T-helper 2 cell treated with Interferon-gamma antibody and Interleukin-4, amounts not matched to agents 5 μg/mL and 100 μg/mL, for 36 hours (primary cell): ENCODE results near the gene LRIG2.
"Not testable (repeated sequence)": the region's sequence is repeated elsewhere in the genome, so short reads cannot be mapped to it uniquely, and the experiment has no call there.

Experiments
- DNase-seq: peaks from one replicate; pipeline ENCODE4 v3.0.0; 2021; ENCODE audit warnings: low spot score
- H3K27ac Mint-ChIP-seq: one replicate; pipeline ENCODE4 v1.8.0; 2021; ENCODE audit warnings: mild to moderate bottlenecking, mixed read lengths
- H3K27me3 Mint-ChIP-seq: one replicate; pipeline ENCODE4 v1.8.0; 2021; ENCODE audit warnings: low read depth, mixed read lengths
- H3K36me3 Mint-ChIP-seq: one replicate; pipeline ENCODE4 v1.8.0; 2021; ENCODE audit warnings: low read depth, mixed read lengths
- H3K4me1 Mint-ChIP-seq: one replicate; pipeline ENCODE4 v1.8.0; 2021; ENCODE audit warnings: low read depth, mixed read lengths
- H3K4me3 Mint-ChIP-seq: one replicate; pipeline ENCODE4 v1.8.0; 2022; ENCODE audit warnings: mild to moderate bottlenecking, moderate library complexity, mixed read lengths
- H3K9me3 Mint-ChIP-seq: one replicate; pipeline ENCODE4 v1.8.0; 2021; ENCODE audit warnings: mixed read lengths

Gene LRIG2

GRCh38 chr1:113046569-113046968, 26.4 kb upstream of the LRIG2 start:
- Mint-ChIP-seq H3K4me1 (peaks cover 45% of the 10 kb centered on the region), H3K9me3 (no peaks in the 10 kb centered on the region), H3K27ac (peak overlapping the region; percentile 66), H3K4me3 (peak overlapping the region; percentile 32), H3K27me3 (no peaks in the 10 kb centered on the region), H3K36me3 (peaks cover 2% of the 10 kb centered on the region)
- peak; percentile 10 for DNase-seq

GRCh38 chr1:113048064-113048463, 24.9 kb upstream of the LRIG2 start:
- Mint-ChIP-seq H3K4me3 (no peak overlapping the region), H3K27ac (no peak overlapping the region), H3K4me1 (peaks cover 35% of the 10 kb centered on the region), H3K27me3 (no peaks in the 10 kb centered on the region), H3K36me3 (peaks cover 2% of the 10 kb centered on the region), H3K9me3 (no peaks in the 10 kb centered on the region)
- no peak for DNase-seq

- no peaks in the 10 kb centered on the region for H3K9me3 Mint-ChIP-seq
- H3K27me3 Mint-ChIP-seq = no peaks in the 10 kb centered on the region
- peaks cover 29% of the 10 kb centered on the region for H3K4me1 Mint-ChIP-seq
- H3K27ac Mint-ChIP-seq = peak overlapping the region; percentile 60
- H3K4me3 Mint-ChIP-seq = no peak overlapping the region
- peaks cover 2% of the 10 kb centered on the region for H3K36me3 Mint-ChIP-seq
- no peak for DNase-seq
These were observed 19.5 kb upstream of the LRIG2 start for GRCh38 chr1:113053344-113054126.

- Mint-ChIP-seq H3K4me1 (peaks cover 23% of the 10 kb centered on the region), H3K27me3 (no peaks in the 10 kb centered on the region), H3K9me3 (no peaks in the 10 kb centered on the region), H3K36me3 (no peaks in the 10 kb centered on the region), H3K4me3 (no peak overlapping the region), H3K27ac (no peak overlapping the region)
- no peak for DNase-seq
These were observed 17.4 kb upstream of the LRIG2 start for GRCh38 chr1:113055570-113055969.

- Mint-ChIP-seq H3K27me3 (no peaks in the 10 kb centered on the region), H3K4me1 (peaks cover 20% of the 10 kb centered on the region), H3K36me3 (no peaks in the 10 kb centered on the region), H3K4me3 (no peak overlapping the region), H3K27ac (no peak overlapping the region), H3K9me3 (no peaks in the 10 kb centered on the region)
- DNase-seq = no peak
These were observed 16.0 kb upstream of the LRIG2 start for GRCh38 chr1:113057006-113057405.

- H3K4me1 Mint-ChIP-seq = peaks cover 14% of the 10 kb centered on the region
- H3K27me3 Mint-ChIP-seq = no peaks in the 10 kb centered on the region
- no peak overlapping the region for H3K27ac Mint-ChIP-seq
- H3K9me3 Mint-ChIP-seq = no peaks in the 10 kb centered on the region
- no peak overlapping the region for H3K4me3 Mint-ChIP-seq
- no peak for DNase-seq
- H3K36me3 Mint-ChIP-seq = no peaks in the 10 kb centered on the region
These were observed 13.9 kb upstream of the LRIG2 start for GRCh38 chr1:113058941-113059706.

GRCh38 chr1:113063456-113063855, 9.5 kb upstream of the LRIG2 start:
- not testable (repeated sequence) for H3K27ac Mint-ChIP-seq, H3K36me3 Mint-ChIP-seq, H3K27me3 Mint-ChIP-seq, H3K4me3 Mint-ChIP-seq, H3K4me1 Mint-ChIP-seq, DNase-seq, H3K9me3 Mint-ChIP-seq

GRCh38 chr1:113072141-113072756, 749 bp upstream of the LRIG2 start:
- Mint-ChIP-seq H3K4me1 (peaks cover 24% of the 10 kb centered on the region), H3K27ac (peak overlapping the region; percentile 91), H3K4me3 (peak overlapping the region; percentile 96), H3K9me3 (no peaks in the 10 kb centered on the region), H3K36me3 (peaks cover 4% of the 10 kb centered on the region), H3K27me3 (no peaks in the 10 kb centered on the region)
- DNase-seq = no peak

GRCh38 chr1:113073479-113073950, 517 bp downstream of the LRIG2 start:
- H3K4me1 Mint-ChIP-seq = peaks cover 21% of the 10 kb centered on the region
- DNase-seq = no peak
- peak overlapping the region; percentile 91 for H3K27ac Mint-ChIP-seq
- H3K4me3 Mint-ChIP-seq = peak overlapping the region; percentile 96
- H3K9me3 Mint-ChIP-seq = no peaks in the 10 kb centered on the region
- H3K27me3 Mint-ChIP-seq = no peaks in the 10 kb centered on the region
- peaks cover 14% of the 10 kb centered on the region for H3K36me3 Mint-ChIP-seq

- Mint-ChIP-seq H3K36me3 (peaks cover 15% of the 10 kb centered on the region), H3K27me3 (no peaks in the 10 kb centered on the region), H3K4me3 (peak overlapping the region; percentile 96), H3K4me1 (peaks cover 21% of the 10 kb centered on the region), H3K9me3 (no peaks in the 10 kb centered on the region), H3K27ac (peak overlapping the region; percentile 91)
- no peak for DNase-seq
These were observed 1.2 kb downstream of the LRIG2 start for GRCh38 chr1:113074237-113074636.

- Mint-ChIP-seq H3K4me1 (peaks cover 14% of the 10 kb centered on the region), H3K36me3 (peaks cover 29% of the 10 kb centered on the region)
- H3K27me3 Mint-ChIP-seq, DNase-seq, H3K27ac Mint-ChIP-seq, H3K9me3 Mint-ChIP-seq, H3K4me3 Mint-ChIP-seq: not testable (repeated sequence)
These were observed 5.0 kb downstream of the LRIG2 start for GRCh38 chr1:113077978-113078377.

- Mint-ChIP-seq H3K27ac (no peak overlapping the region), H3K27me3 (no peaks in the 10 kb centered on the region), H3K36me3 (peaks cover 14% of the 10 kb centered on the region), H3K4me1 (peaks cover 11% of the 10 kb centered on the region), H3K4me3 (no peak overlapping the region), H3K9me3 (no peaks in the 10 kb centered on the region)
- DNase-seq = no peak
These were observed 13.5 kb downstream of the LRIG2 start for GRCh38 chr1:113086541-113086940.

GRCh38 chr1:113088972-113089371, 16.0 kb downstream of the LRIG2 start:
- Mint-ChIP-seq H3K36me3 (peaks cover 13% of the 10 kb centered on the region), H3K4me3 (no peak overlapping the region), H3K9me3 (no peaks in the 10 kb centered on the region), H3K4me1 (peaks cover 17% of the 10 kb centered on the region), H3K27me3 (no peaks in the 10 kb centered on the region), H3K27ac (no peak overlapping the region)
- DNase-seq = no peak

- Mint-ChIP-seq H3K27me3 (no peaks in the 10 kb centered on the region), H3K36me3 (peaks cover 16% of the 10 kb centered on the region), H3K4me1 (peaks cover 17% of the 10 kb centered on the region), H3K9me3 (no peaks in the 10 kb centered on the region), H3K4me3 (no peak overlapping the region), H3K27ac (no peak overlapping the region)
- no peak for DNase-seq
These were observed 17.1 kb downstream of the LRIG2 start for GRCh38 chr1:113090051-113090450.
